G401.6 (cell line): ENCODE data around the gene FSIP1.
A peak's percentile ranks its signal among the peaks of the same experiment; 100 is the strongest.

Experiments
- FAIRE-seq: peaks from 2 replicates; lab custom pipeline; 2012; peaks lifted over from hg19 to GRCh38; lab: Jason Lieb, UNC

The FSIP1 gene

DNA sequence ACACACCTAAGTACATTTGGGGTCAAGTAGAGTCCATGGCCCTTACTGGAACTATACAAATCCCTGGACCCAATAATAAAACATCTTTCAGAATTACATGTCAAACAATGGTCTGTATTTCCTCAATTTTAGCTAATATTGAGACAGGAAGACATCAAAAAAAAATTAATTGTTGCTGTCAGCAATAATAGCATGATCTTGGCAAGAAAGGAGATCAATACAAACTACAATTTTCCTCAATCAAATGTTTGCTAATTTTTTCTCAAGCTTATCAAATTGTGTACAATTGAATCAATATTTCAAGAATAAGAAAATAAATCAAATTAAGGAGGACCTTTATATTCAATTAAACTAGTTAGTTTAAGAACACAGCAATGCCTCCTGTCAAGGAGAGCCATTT lies 62.6 kb downstream of the FSIP1 start:
- no peak for FAIRE-seq

- FAIRE-seq = no peak
Observed at GRCh38 chr15:39719109-39719508, 63.5 kb downstream of the FSIP1 start.

- no peak for FAIRE-seq
Observed at GRCh38 chr15:39717134-39717533, 65.5 kb downstream of the FSIP1 start.

DNA sequence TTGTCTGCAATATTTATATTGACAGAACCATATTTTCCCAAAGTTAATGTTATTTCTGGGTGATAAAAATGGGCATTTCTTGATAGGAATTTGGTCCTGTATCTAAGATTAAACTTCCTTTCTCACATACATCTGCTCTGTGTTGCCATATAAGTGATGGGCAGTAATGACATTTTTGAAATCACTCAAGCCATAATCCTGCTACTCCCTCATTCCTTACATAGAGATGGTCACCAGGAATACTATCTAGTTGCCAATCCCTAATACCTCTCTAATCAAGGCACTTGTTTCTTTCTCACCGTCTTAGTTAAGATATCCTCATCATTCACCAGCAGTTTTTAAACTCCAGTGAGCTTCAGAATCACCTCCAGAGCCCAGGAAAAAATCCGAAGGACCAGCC lies 68.4 kb downstream of the FSIP1 start:
- FAIRE-seq = no peak

DNA sequence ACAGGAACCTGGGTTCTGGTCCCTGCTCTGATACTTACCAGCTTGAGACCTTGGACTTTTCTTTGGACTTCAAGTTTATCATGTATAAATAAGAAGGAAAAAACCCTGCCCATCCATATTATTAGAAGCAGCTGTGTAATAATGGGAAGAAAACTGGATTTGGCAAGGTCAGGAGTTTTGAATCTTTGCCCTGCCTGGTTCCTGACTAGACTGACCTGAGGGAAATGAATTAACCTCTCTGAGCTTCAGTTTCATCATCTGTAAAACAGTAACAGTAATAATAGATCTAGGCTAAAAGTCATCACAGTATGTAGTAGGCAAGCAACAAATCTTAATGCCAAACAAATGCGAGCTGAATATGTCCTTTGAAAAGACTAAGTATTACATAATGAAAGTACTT lies 68.8 kb downstream of the FSIP1 start:
- no peak for FAIRE-seq

GRCh38 chr15:39710681-39711080 lies 72.0 kb downstream of the FSIP1 start:
- no peak for FAIRE-seq

GRCh38 chr15:39709941-39710340 lies 72.7 kb downstream of the FSIP1 start:
- FAIRE-seq = no peak

DNA sequence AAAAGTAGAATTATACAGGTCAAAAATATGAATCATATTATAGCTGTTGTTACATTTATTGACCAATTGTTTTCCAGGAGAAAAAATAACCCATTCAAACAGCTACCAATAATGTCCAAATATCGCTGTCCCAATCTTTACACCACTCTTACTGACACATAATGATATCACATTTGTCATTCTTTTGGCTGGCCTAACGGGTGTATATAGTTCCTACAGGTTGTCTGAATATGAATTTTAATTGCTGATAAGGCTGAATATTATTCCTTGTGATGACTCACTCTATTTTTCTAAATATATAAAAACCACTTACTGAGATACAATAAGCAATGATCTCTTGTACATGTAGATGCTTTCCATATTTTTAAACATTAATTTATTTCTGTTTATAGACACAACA lies 76.4 kb downstream of the FSIP1 start:
- no peak for FAIRE-seq

DNA sequence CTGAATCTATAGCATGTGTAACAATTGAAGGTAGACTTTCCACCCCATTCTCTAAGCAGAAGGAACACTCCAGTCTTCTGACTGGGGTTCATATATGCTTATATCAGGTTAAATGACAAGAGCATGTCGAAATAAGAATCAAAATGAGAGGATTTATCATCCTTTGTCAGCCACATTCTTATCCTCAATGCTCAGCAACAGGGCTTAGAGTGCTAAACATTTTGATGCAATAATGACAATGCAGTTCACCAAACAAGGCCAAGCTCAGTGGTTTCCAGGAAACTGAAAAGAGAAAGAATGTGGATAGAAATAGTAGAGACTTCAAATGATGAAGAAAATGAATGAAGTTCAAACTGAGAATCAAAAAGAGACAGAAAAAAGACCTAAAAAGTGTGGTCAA lies 78.0 kb downstream of the FSIP1 start:
- no peak for FAIRE-seq

GRCh38 chr15:39704235-39704634 lies 78.4 kb downstream of the FSIP1 start:
- FAIRE-seq = no peak

- FAIRE-seq = no peak
Observed at GRCh38 chr15:39701988-39702387, 80.7 kb downstream of the FSIP1 start.

DNA sequence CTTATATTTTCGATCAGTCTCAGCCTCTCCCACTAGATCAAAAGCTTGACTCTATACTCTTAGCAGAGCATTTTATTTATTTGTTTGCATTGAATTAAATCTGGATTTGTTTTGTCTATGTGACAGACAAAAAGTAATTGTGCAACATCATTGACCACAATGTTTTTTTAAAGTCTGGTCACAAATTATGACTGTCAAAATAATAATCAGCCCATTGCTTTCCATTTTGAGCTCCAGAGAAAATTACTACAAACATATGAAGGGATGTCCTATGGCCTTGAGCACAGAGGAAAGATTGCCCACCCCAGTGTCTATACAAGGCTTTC lies 82.3 kb downstream of the FSIP1 start:
- no peak for FAIRE-seq

GRCh38 chr15:39699516-39700374 lies 82.9 kb downstream of the FSIP1 start:
- no peak for FAIRE-seq

DNA sequence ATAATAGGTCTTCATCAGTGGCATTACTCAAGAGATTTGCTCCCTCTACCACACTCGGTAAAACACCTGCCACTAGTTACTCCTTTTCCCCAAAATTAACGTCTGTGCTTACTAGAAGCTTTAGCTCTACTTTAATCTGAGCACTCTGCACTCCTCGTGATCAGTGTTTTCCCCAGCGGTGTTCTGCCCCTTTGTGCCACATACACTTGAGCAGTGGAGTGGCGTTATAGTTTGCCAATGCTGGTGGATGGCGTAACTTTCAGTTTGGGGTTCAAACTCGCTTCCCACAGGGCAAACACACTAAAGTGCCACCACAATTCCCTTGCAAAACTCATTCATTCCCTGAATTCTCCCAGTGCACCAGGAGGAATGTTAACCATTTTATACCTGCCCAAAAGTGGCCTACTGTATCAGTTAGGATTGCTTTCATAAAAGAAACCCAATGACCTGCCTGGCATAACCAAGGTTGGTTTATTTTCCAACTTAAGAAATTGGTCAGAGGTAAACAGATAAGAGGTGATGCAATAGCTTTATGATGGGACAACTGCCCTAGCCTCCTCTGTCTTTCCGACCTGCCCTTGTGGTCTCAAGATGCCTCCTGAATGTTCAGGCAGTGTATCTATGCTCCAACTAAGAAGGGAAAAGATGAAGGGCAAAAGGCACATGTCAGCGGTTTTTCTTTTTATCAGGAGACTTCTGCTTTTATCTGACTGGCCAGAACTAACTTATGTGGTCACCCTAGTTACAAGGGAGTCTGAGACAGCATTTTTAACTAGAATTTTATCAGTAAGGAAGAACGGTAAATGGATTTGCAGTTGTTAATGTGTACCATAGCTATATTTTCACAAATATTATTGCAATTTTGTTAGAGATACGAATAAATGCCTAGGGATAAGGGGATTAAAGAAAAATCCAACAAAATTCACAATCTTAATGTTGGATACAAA lies 83.9 kb downstream of the FSIP1 start:
- FAIRE-seq = no peak

GRCh38 chr15:39697509-39697908 lies 85.1 kb downstream of the FSIP1 start:
- FAIRE-seq = no peak

GRCh38 chr15:39695793-39696192 lies 86.8 kb downstream of the FSIP1 start:
- FAIRE-seq = no peak

- no peak for FAIRE-seq
Observed at GRCh38 chr15:39692356-39693327, 90.0 kb downstream of the FSIP1 start.

DNA sequence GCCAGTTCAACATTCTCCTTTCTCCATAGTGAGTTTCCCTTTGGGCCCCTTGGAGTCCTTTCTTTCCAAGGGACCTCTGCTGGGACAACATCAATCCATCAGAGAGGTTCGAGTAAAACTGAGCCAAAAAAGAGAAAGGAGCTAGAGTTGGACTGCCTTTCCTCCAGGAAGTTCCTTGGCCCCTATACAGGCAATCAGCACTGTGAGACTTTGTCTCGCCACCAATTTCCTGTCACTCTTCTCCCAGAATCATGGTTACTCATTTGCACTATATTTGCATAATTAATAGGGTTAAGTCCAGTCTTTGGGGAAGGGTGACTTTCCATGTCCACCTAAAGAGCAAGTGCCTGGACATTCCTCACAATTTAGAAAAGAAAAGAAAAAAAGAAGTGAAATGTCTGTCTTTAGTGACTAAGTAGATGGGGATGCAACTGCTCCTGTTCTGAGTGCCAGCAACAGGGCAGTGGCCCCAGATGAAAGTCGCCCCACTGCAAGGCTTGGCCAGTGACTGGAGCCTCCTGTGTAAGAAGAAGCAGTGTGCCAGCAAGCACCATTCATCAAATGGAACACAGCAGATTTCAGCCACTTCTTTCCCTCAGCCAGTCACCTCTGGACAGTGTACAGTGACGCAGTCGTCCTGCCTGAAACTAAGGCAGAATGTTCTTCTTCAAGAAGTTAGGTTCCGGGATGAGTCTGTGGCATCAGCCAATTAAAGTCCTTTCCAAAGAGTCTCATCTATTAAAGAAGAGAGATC lies 91.6 kb downstream of the FSIP1 start:
- FAIRE-seq = no peak

DNA sequence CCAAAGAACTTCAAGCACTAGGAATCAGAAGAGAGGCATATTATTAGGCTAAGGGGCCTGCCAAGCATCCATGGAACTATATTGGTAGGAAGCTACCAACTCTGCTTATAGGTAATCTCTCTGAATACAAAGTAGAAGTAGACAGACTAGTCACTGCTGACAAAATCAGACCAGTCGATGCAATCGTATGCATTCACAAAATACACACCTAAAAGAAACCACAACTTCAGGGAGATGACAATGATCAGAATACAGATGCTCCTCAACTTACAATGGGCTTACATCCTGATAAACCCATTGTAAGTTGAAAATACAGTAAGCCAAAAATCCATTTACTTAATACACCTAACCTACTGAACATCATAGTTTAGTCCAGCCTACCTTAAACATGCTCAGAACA lies 94.7 kb downstream of the FSIP1 start:
- FAIRE-seq = no peak

DNA sequence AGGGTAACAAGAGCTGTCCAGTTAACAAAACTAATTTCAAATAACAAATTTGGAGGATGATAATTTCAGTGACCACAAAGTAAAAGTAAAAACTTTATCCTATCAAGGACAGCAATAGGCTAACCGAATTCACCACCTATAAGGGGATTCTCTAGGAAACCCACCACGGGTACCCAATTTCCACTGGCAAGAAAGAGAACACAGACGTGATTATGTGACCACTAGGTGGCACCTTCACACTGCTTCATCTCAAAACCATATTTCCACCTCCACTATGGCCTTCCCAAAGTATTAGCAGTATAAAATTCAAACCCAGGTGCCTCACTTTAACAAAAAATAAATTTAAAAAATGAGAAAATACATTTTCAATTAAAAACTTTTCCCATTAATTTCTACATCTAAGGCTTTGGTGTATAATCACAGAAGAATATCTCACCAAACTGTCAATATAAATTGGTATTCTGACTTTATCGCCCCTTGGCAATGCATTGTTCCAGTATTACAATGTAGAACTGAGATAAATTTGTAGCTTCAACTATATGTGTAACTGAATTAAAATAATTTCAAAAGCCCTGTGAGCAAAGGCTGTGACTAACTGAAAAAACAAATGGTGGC lies 96.5 kb downstream of the FSIP1 start:
- peak; percentile 96 for FAIRE-seq

GRCh38 chr15:39685367-39685766 lies 97.3 kb downstream of the FSIP1 start:
- FAIRE-seq = no peak
